Nasal cavity respiratory epithelium epithelial cell of viscerocranial mucosa (primary cell): Measurements from ENCODE around the gene SATB1. TPM values are rescaled to one million over a fixed set of nuclear protein-coding genes. Genes with fewer than 3 reads are reported as not detected.

Experiments used
- total RNA-seq: library from RNA; depleted of rRNA; stranded (reverse); fragments of >200 nt; gene quantifications from 2 replicates; pipeline ENCODE4 v1.2.3, GENCODE V29; 2014

Gene SATB1
- 9.6 and 37.7 TPM in 2 replicates for total RNA-seq

DNA sequence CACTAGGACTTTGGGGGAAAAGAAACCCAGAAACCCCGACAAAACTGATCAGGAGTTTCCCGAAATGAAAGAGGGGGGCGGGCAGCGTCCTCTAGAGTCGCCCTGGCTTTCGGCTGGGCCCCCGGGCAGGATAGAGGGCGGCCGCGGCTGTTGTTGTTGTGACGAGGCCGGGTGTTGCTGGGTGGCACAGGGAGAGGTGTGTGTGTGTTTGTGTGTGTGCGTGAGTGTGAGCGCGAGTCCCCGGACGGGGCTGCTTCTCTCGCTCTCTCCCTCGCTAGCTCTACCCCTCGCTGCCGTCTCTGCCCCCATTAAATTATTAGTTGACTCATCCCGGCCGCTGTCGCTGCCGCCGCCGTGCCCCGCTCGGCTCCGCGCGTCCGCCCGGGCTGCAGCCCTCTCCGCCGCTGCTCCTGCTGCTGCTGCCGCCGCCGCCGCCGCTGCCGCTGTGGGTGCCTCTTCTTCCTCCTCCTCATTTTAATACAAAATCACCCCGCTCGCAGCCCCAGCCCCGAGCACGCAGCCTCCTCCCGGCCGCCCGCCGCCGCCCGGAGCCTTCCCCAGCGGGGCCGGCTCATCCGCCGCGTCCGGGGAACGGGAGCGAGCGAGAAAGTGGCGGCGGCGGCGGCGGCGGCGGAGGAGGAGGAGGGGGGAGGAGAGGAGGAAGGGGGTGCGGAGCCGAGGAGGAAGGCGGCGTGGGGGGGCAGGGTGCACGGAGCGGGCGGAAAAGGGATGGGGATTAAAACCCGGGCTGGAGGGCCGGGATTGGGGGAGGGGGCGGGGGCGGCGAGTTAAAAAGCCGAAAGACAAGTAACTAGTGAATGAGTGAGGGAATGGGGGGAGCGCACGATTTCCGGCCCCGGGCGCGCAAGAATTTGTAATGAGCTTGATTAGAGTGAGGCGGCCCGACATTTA, at the start of gene SATB1:
TSS of gene SATB1 (minus strand) at position 611 of the 912 bp plus-strand sequence. CDS start 4,372 bp downstream, outside the sequence.

